GM12878 (cell line): Measurements from ENCODE around the gene DUSP7. TPM values are rescaled to one million over a fixed set of nuclear protein-coding genes. Genes with fewer than 3 reads are reported as not detected.
A peak's percentile ranks its signal among the peaks of the same experiment; 100 is the strongest.

Source experiments
- ATAC-seq: fragments of 200-7000 bp; cut with Tn5 transposase; 3 replicates; pipeline ENCODE4 v1.9.1; 2020; ENCODE audit warnings: mild to moderate bottlenecking, moderate library complexity
- BruUV-seq: library from RNA; stranded (reverse); fragments of 400-500 nt; replicated peaks from 2 replicates; lab custom pipeline; 2021; lab: Mats Ljungman, UMichigan
- CTCF ChIA-PET: fragments of 300-600 bp; sonication (Branson Sonifier 250); formaldehyde crosslinking; extraction: SDS; loops from one replicate; lab custom pipeline; 2021; ENCODE audit warnings: inconsistent platforms; lab: Yijun Ruan, JAX
- POLR2A ChIA-PET: fragments of 350-600 bp; formaldehyde crosslinking; extraction: SDS; loops from one replicate; lab custom pipeline; 2021; ENCODE audit warnings: inconsistent platforms; lab: Charles Lee
- RAD21 ChIA-PET: fragments of 300-600 bp; sonication (Branson Sonifier 250); formaldehyde crosslinking; loops from one replicate; lab custom pipeline; 2023; ENCODE audit warnings: antibody characterized with exemption; ENCODE audit not compliant: unreplicated experiment; lab: Charles Lee
- SMC1A ChIA-PET: fragments of 300-600 bp; sonication (Branson Sonifier 250); formaldehyde crosslinking; loops from one replicate; lab custom pipeline; 2023; ENCODE audit not compliant: unreplicated experiment, uncharacterized antibody; lab: Charles Lee
- DNase-seq: peaks from one replicate; pipeline ENCODE4 v3.0.0-alpha.2; 2011; ENCODE audit warnings: low read depth, low spot score
- FAIRE-seq: peaks from 3 replicates; lab custom pipeline; 2011; peaks lifted over from hg19 to GRCh38; lab: Jason Lieb, UNC
- H2AFZ ChIP-seq: 2 replicates; pipeline ENCODE4 v1.6.0; 2011; ENCODE audit warnings: low read depth, low read length, control low read depth; ENCODE audit not compliant: control insufficient read depth
- H3K27ac ChIP-seq: 2 replicates; pipeline ENCODE4 v1.5.1; 2011; ENCODE audit warnings: control low read depth; ENCODE audit not compliant: control insufficient read depth, insufficient read depth
- H3K27me3 ChIP-seq, 2 experiments: replicated peaks in 1 of 2; 2 replicates each; pipeline versions ENCODE4 v1.6.0 to v1.6.1; 2011; ENCODE audit warnings: low read length in 1 of 2; ENCODE audit not compliant: control insufficient read depth in 2 of 2, insufficient read depth in 2 of 2
- H3K36me3 ChIP-seq, 2 experiments: 2 replicates each; pipeline ENCODE4 v1.5.1; 2011; ENCODE audit warnings: low read length in 1 of 2; ENCODE audit not compliant: control insufficient read depth in 2 of 2, insufficient read depth in 2 of 2
- H3K4me1 ChIP-seq: 2 replicates; pipeline ENCODE4 v1.6.1; 2011; ENCODE audit warnings: mild to moderate bottlenecking, low read length, moderate library complexity, mixed read lengths; ENCODE audit not compliant: control insufficient read depth, insufficient read depth
- H3K4me2 ChIP-seq: 2 replicates; pipeline ENCODE4 v1.6.0; 2011; ENCODE audit warnings: control low read depth; ENCODE audit not compliant: control insufficient read depth, insufficient read depth
- H3K4me3 ChIP-seq: fragments of 200-600 bp; sonication (generic); 2 replicates; pipeline ENCODE4 v1.5.1; 2016
- H3K79me2 ChIP-seq: 2 replicates; pipeline ENCODE4 v1.6.0; 2011; ENCODE audit warnings: low read length; ENCODE audit not compliant: control insufficient read depth, insufficient read depth
- H3K9ac ChIP-seq: 2 replicates; pipeline ENCODE4 v1.8.0; 2011; ENCODE audit warnings: low read length, control low read depth, mixed read lengths; ENCODE audit not compliant: control insufficient read depth, insufficient read depth
- H3K9me3 ChIP-seq: replicated peaks from 3 replicates; pipeline ENCODE4 v1.5.1; 2011; ENCODE audit warnings: mild to moderate bottlenecking, low read length; ENCODE audit not compliant: control insufficient read depth, insufficient read depth
- H4K20me1 ChIP-seq: 2 replicates; pipeline ENCODE4 v1.6.0; 2011; ENCODE audit not compliant: control insufficient read depth, insufficient read depth
- EED ChIP-seq: sonication (generic); IDR thresholded peaks from 2 replicates; pipeline ENCODE4 v1.6.1; 2016; ENCODE audit warnings: antibody characterized with exemption, low read depth
- EP300 ChIP-seq, 2 experiments: fragments of 150-350 bp in 1 of 2; IDR thresholded peaks; 2 replicates each; pipeline ENCODE4 v1.6.1; 2011 to 2012; ENCODE audit warnings: low read depth in 2 of 2, low read length in 2 of 2, borderline replicate concordance in 1 of 2, improper control_type of control experiment in 1 of 2, inconsistent platforms in 1 of 2; ENCODE audit not compliant: control insufficient read depth in 1 of 2
- GATAD2B ChIP-seq: fragments of 450-650 bp; conservative IDR thresholded peaks from 2 replicates; pipeline ENCODE4 v1.6.1; 2017; ENCODE audit warnings: low read depth, mild to moderate bottlenecking, moderate library complexity
- NR2C1 ChIP-seq: fragments of 450-650 bp; IDR thresholded peaks from 2 replicates; pipeline ENCODE4 v1.6.1; 2017; ENCODE audit warnings: antibody characterized with exemption, mild to moderate bottlenecking, moderate library complexity
- NR2F1 ChIP-seq: fragments of 450-650 bp; conservative IDR thresholded peaks from 2 replicates; pipeline ENCODE4 v1.6.1; 2017; ENCODE audit warnings: mild to moderate bottlenecking
- PML ChIP-seq: IDR thresholded peaks from 2 replicates; pipeline ENCODE4 v1.6.1; 2012; ENCODE audit warnings: low read length, inconsistent platforms
- POU2F2 ChIP-seq: IDR thresholded peaks from 3 replicates; pipeline ENCODE4 v1.6.1; 2011; ENCODE audit warnings: low read depth, mild to moderate bottlenecking, low read length, borderline replicate concordance
- SP1 ChIP-seq: IDR thresholded peaks from one replicate; pipeline ENCODE4 v1.6.1; 2011; ENCODE audit warnings: low read depth, low read length
- WGBS: methylation state at CpG from one replicate; pipeline ENCODE4 v1.1.6; 2016; ENCODE audit warnings: low lambda C conversion rate; ENCODE audit not compliant: insufficient replicate concordance, insufficient coverage; ENCODE audit errors: missing lambda C conversion rate; 5-methylcytosine and 5-hydroxymethylcytosine counted together
- in situ Hi-C: fragments of 300-500 bp; cut with MboI; formaldehyde crosslinking; loops from 9 replicates; pipeline ENCODE4 v1.14.3; 2018; ENCODE audit warnings: mixed read lengths
- intact Hi-C: fragments of 100-400 bp; cut with micrococcal nuclease; formaldehyde crosslinking; loops from one replicate; pipeline ENCODE4 v1.14.2; 2022; ENCODE audit not compliant: unreplicated experiment
- polyA plus RNA-seq, 11 experiments: library from polyadenylated mRNA; depleted of rRNA in 4 of 11; unstranded in 6 of 11; stranded (reverse) in 5 of 11; fragments of >200 nt; fragmentation: Nextera tagmentation in 4 of 11; fragmentation: Illumina TruSeq in 1 of 11; extraction: Ambion mirVana in 4 of 11; extraction: Trizol in 1 of 11; gene quantifications; 1 replicate in 1 of 11; 2 replicates in 10 of 11; pipeline versions ENCODE4 v1.2.1 to v1.2.3, GENCODE V29; 2011 to 2016; ENCODE audit warnings: inconsistent platforms in 2 of 11, missing spikeins in 2 of 11, low read depth in 1 of 11
- total RNA-seq, 4 experiments: library from RNA; depleted of rRNA in 3 of 4; stranded (reverse); fragments of >200 nt in 3 of 4; fragmentation: Illumina TruSeq in 1 of 4; extraction: Trizol in 1 of 4; gene quantifications; 2 replicates each; pipeline versions ENCODE4 v1.2.1 to v1.2.3, GENCODE V29; 2013 to 2021
- TF ChIP-seq, protein P1 (sequence below): fragments of 450-650 bp; IDR thresholded peaks from 2 replicates; pipeline ENCODE4 v1.6.1; 2017; ENCODE audit warnings: mild to moderate bottlenecking, moderate library complexity
- TF ChIP-seq, protein P2 (sequence below): IDR thresholded peaks from 2 replicates; pipeline ENCODE4 v1.6.1; 2011; ENCODE audit warnings: borderline replicate concordance, low read depth, mild to moderate bottlenecking, moderate library complexity, low read length; ENCODE audit not compliant: insufficient read depth, poor library complexity, severe bottlenecking

Gene DUSP7
- total and polyA plus RNA-seq, 10 of the 15 experiments (the other 5 are each of a cell fraction or from before 2014, with no cell fraction given), result 0.73 to 17.0 (median 7.9) TPM

DNA sequence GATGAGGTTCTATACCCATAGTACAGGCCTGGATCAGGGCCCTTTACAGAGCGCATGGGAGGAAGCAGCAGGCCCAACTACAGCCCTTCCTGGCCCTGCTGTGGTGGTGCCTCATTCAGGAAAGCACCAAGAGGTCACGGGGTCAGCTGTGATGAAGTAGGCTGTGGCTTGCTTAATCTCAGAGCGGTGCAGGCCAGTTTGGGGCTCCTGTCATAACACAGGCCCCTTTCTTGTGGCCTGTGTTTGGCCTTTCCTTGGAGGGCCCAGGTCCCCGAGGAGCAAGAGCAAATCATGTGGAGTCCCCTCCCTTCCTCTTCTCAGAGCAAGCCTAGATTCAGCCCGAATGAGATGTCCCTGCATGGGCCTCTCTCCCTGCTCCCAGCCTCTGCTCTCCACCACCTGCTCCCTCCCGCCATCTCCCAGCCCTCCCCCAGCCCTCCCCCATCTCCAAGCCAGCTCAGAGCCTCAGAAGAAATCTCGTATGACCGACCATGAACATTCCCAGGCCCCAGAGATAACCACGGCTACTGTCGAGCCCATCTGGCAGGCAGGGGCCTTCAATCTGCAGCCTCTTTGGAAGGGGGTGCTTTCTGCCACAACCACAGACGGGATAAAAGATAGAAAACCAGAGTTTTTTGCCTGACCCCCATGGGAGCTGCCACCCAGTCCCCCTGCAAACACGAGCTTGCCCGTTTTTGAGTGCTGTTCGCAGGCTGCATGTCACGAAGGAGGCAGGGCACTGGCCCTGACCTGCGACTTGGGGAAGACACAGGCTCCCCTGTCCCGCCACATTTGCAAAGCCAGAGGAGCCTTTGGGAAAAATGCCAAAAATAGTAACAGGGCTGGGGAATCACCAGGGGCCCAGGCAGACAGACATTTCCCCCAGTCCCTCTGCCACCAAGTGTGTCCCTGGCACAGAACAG, 32.3 kb upstream of the DUSP7 start:
- H4K20me1 ChIP-seq, result no peaks in the 10 kb centered on the region
- no peak overlapping the region for H2AFZ ChIP-seq
- H3K9me3 ChIP-seq, result no peaks in the 10 kb centered on the region
- peaks cover 25% of the 10 kb centered on the region for H3K4me1 ChIP-seq
- FAIRE-seq, result no peak
- H3K79me2 ChIP-seq, result no peaks in the 10 kb centered on the region
- RAD21 ChIA-PET, result no interaction called here
- DNase-seq, result no peak
- no TSS peak for BruUV-seq
- peak; percentile 68 for ATAC-seq
- no peak overlapping the region for H3K4me3 ChIP-seq
- no peaks in the 10 kb centered on the region for H3K27me3 ChIP-seq
- in situ Hi-C loops, result no loop called here
- no peak for TF ChIP-seq POU2F2
- TF ChIP-seq PML, result no peak
- no peak for TF ChIP-seq EP300 (IDR thresholded peaks at IDR 0.05; ENCODE audit: borderline replicate concordance in 1 of 2, control insufficient read depth in 1 of 2, low read depth in 2 of 2, low read length in 2 of 2)
- TF ChIP-seq SP1, result no peak
- TF ChIP-seq, protein P1, sequence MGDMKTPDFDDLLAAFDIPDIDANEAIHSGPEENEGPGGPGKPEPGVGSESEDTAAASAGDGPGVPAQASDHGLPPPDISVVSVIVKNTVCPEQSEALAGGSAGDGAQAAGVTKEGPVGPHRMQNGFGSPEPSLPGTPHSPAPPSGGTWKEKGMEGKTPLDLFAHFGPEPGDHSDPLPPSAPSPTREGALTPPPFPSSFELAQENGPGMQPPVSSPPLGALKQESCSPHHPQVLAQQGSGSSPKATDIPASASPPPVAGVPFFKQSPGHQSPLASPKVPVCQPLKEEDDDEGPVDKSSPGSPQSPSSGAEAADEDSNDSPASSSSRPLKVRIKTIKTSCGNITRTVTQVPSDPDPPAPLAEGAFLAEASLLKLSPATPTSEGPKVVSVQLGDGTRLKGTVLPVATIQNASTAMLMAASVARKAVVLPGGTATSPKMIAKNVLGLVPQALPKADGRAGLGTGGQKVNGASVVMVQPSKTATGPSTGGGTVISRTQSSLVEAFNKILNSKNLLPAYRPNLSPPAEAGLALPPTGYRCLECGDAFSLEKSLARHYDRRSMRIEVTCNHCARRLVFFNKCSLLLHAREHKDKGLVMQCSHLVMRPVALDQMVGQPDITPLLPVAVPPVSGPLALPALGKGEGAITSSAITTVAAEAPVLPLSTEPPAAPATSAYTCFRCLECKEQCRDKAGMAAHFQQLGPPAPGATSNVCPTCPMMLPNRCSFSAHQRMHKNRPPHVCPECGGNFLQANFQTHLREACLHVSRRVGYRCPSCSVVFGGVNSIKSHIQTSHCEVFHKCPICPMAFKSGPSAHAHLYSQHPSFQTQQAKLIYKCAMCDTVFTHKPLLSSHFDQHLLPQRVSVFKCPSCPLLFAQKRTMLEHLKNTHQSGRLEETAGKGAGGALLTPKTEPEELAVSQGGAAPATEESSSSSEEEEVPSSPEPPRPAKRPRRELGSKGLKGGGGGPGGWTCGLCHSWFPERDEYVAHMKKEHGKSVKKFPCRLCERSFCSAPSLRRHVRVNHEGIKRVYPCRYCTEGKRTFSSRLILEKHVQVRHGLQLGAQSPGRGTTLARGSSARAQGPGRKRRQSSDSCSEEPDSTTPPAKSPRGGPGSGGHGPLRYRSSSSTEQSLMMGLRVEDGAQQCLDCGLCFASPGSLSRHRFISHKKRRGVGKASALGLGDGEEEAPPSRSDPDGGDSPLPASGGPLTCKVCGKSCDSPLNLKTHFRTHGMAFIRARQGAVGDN, result peak; percentile 76
- TF ChIP-seq NR2C1, result peak; percentile 46
- peak; percentile 96 for TF ChIP-seq NR2F1
- TF ChIP-seq EED, result no peak
- TF ChIP-seq, protein P2, sequence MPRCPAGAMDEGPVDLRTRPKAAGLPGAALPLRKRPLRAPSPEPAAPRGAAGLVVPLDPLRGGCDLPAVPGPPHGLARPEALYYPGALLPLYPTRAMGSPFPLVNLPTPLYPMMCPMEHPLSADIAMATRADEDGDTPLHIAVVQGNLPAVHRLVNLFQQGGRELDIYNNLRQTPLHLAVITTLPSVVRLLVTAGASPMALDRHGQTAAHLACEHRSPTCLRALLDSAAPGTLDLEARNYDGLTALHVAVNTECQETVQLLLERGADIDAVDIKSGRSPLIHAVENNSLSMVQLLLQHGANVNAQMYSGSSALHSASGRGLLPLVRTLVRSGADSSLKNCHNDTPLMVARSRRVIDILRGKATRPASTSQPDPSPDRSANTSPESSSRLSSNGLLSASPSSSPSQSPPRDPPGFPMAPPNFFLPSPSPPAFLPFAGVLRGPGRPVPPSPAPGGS, result no peak
- no peak for TF ChIP-seq GATAD2B
- peaks cover 0 to 3% of the 10 kb centered on the region in 2 experiments; a peak in 2 of 4 replicates for H3K36me3 ChIP-seq
- no peak overlapping the region for H3K9ac ChIP-seq
- H3K4me2 ChIP-seq, result no peak overlapping the region
- CTCF ChIA-PET, result no interaction called here
- intact Hi-C loops, result no loop called here
- SMC1A ChIA-PET, result no interaction called here
- H3K27ac ChIP-seq, result peak overlapping the region; percentile 6; the same call in 1 of the 2 replicates
- WGBS, result 74% methylated on average over 15 of the region's 17 CpGs
- POLR2A ChIA-PET, result no interaction called here
